WTC11 (cell line): ENCODE results near the gene ADGRG7. TPM values are rescaled to one million over a fixed set of nuclear protein-coding genes. Genes with fewer than 3 reads are reported as not detected.

ENCODE experiments used
- ATAC-seq: fragments of 200-7000 bp; cut with Tn5 transposase; 2 replicates; pipeline ENCODE4 v1.10.0; 2021; ENCODE audit warnings: mild to moderate bottlenecking, moderate library complexity
- CTCF ChIA-PET: fragments of 300-600 bp; sonication (Branson Sonifier 250); formaldehyde crosslinking; loops from one replicate; lab custom pipeline; 2021; ENCODE audit warnings: antibody characterized with exemption; lab: Charles Lee
- POLR2A ChIA-PET: fragments of 350-600 bp; sonication (Branson Sonifier 250); formaldehyde crosslinking; loops from one replicate; lab custom pipeline; 2021; ENCODE audit warnings: antibody characterized with exemption; lab: Charles Lee
- DNase-seq: peaks from one replicate; pipeline ENCODE4 v3.0.0; 2021; ENCODE audit warnings: low spot score
- H3K27ac Mint-ChIP-seq: 2 replicates; pipeline ENCODE4 v1.8.0; 2021; ENCODE audit warnings: mixed read lengths
- H3K27me3 Mint-ChIP-seq: 2 replicates; pipeline ENCODE4 v1.8.0; 2021; ENCODE audit warnings: low read depth, mild to moderate bottlenecking, moderate library complexity, mixed read lengths
- H3K36me3 Mint-ChIP-seq: 2 replicates; pipeline ENCODE4 v1.8.0; 2021; ENCODE audit warnings: mixed read lengths
- H3K4me1 Mint-ChIP-seq: 2 replicates; pipeline ENCODE4 v1.8.0; 2022; ENCODE audit warnings: mixed read lengths
- H3K4me3 Mint-ChIP-seq: 2 replicates; pipeline ENCODE4 v1.8.0; 2021; ENCODE audit warnings: mild to moderate bottlenecking, moderate library complexity, mixed read lengths
- H3K9me3 Mint-ChIP-seq: 2 replicates; pipeline ENCODE4 v1.8.0; 2021; ENCODE audit warnings: mixed read lengths
- ATF3 ChIP-seq: sonication (generic); formaldehyde crosslinking; conservative IDR thresholded peaks from 2 replicates; pipeline ENCODE4 v1.8.1; 2022; ENCODE audit warnings: mild to moderate bottlenecking, missing genetic modification reagents
- CDX4 ChIP-seq: fragments of 250-450 bp; sonication (Bioruptor Pico); IDR thresholded peaks from 2 replicates; pipeline ENCODE4 v1.9.0; 2021; ENCODE audit warnings: moderate library complexity, mild to moderate bottlenecking, inconsistent platforms, borderline replicate concordance
- CTCF ChIP-seq: fragments of 200-600 bp; IDR thresholded peaks from 2 replicates; pipeline ENCODE4 v1.8.0; 2022; ENCODE audit warnings: antibody characterized with exemption
- ELF4 ChIP-seq: sonication (generic); formaldehyde crosslinking; IDR thresholded peaks from 2 replicates; pipeline ENCODE4 v1.8.1; 2022; ENCODE audit warnings: low read depth, mild to moderate bottlenecking, moderate library complexity, missing genetic modification reagents
- EMX1 ChIP-seq: fragments of 250-450 bp; sonication (Bioruptor Pico); IDR thresholded peaks from 2 replicates; pipeline ENCODE4 v1.8.0; 2021; ENCODE audit warnings: mild to moderate bottlenecking
- FOXJ3 ChIP-seq: sonication (generic); formaldehyde crosslinking; IDR thresholded peaks from 2 replicates; pipeline ENCODE4 v1.9.0; 2021; ENCODE audit warnings: missing genetic modification reagents, mild to moderate bottlenecking, borderline replicate concordance
- HMGA2 ChIP-seq: fragments of 250-450 bp; sonication (Bioruptor Pico); IDR thresholded peaks from 2 replicates; pipeline ENCODE4 v1.4.0; 2021; ENCODE audit warnings: mild to moderate bottlenecking, moderate library complexity
- NFATC4 ChIP-seq: fragments of 250-450 bp; sonication (Bioruptor Pico); IDR thresholded peaks from 2 replicates; pipeline ENCODE4 v1.9.0; 2021; ENCODE audit warnings: mild to moderate bottlenecking
- RELA ChIP-seq: sonication (generic); formaldehyde crosslinking; IDR thresholded peaks from 2 replicates; pipeline ENCODE4 v1.8.1; 2022; ENCODE audit warnings: missing genetic modification reagents, mild to moderate bottlenecking, borderline replicate concordance
- SMAD3 ChIP-seq: sonication (generic); formaldehyde crosslinking; IDR thresholded peaks from 2 replicates; pipeline ENCODE4 v1.8.0; 2022; ENCODE audit warnings: missing genetic modification reagents, mild to moderate bottlenecking, borderline replicate concordance
- SP1 ChIP-seq: sonication (generic); formaldehyde crosslinking; conservative IDR thresholded peaks from 2 replicates; pipeline ENCODE4 v1.8.1; 2022; ENCODE audit warnings: missing genetic modification reagents
- ZNF121 ChIP-seq: sonication (generic); formaldehyde crosslinking; IDR thresholded peaks from 2 replicates; pipeline ENCODE4 v1.8.0; 2023; ENCODE audit warnings: missing genetic modification reagents
- total RNA-seq: library from RNA; stranded (reverse); gene quantifications from 3 replicates; pipeline ENCODE4 v1.2.3, GENCODE V29; 2021
- TF ChIP-seq, protein P1 (sequence below): sonication (generic); formaldehyde crosslinking; IDR thresholded peaks from 2 replicates; pipeline ENCODE4 v1.8.1; 2023; ENCODE audit warnings: mild to moderate bottlenecking, missing genetic modification reagents, moderate library complexity
- TF ChIP-seq, protein P2 (sequence below): fragments of 250-450 bp; sonication (Bioruptor Pico); conservative IDR thresholded peaks from 2 replicates; pipeline ENCODE4 v1.9.0; 2021; ENCODE audit warnings: mild to moderate bottlenecking
- TF ChIP-seq, protein P3 (sequence below): sonication (generic); formaldehyde crosslinking; IDR thresholded peaks from 2 replicates; pipeline ENCODE4 v1.8.0; 2023; ENCODE audit warnings: mild to moderate bottlenecking, missing genetic modification reagents
- TF ChIP-seq, protein P4 (sequence below): sonication (generic); formaldehyde crosslinking; IDR thresholded peaks from 2 replicates; pipeline ENCODE4 v1.8.1; 2023; ENCODE audit warnings: mild to moderate bottlenecking, missing genetic modification reagents

The ADGRG7 gene
- total RNA-seq, 1 experiment from 2014 or later, result not detected

GRCh38 chr3:100702082-100702979 is 92.9 kb downstream of the ADGRG7 start:
- Mint-ChIP-seq H3K27me3 (peaks cover 49% of the 10 kb centered on the region), H3K4me3 (no peak overlapping the region), H3K27ac (no peak overlapping the region), H3K36me3 (no peaks in the 10 kb centered on the region), H3K9me3 (no peaks in the 10 kb centered on the region), H3K4me1 (no peaks in the 10 kb centered on the region)
- ATAC-seq (no peak), DNase-seq (no peak)
- CTCF ChIA-PET, result no interaction called here
- TF ChIP-seq ATF3 (CRISPR knock-in tag), result no peak
- no peak for TF ChIP-seq HMGA2 (CRISPR knock-in tag)
- TF ChIP-seq, protein P1, sequence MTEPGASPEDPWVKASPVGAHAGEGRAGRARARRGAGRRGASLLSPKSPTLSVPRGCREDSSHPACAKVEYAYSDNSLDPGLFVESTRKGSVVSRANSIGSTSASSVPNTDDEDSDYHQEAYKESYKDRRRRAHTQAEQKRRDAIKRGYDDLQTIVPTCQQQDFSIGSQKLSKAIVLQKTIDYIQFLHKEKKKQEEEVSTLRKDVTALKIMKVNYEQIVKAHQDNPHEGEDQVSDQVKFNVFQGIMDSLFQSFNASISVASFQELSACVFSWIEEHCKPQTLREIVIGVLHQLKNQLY (CRISPR knock-in tag), result no peak
- no peak for TF ChIP-seq FOXJ3 (CRISPR knock-in tag)
- TF ChIP-seq RELA (CRISPR knock-in tag), result no peak
- no peak for TF ChIP-seq ZNF121 (CRISPR knock-in tag)
- TF ChIP-seq CTCF, result no peak
- TF ChIP-seq, protein P2, sequence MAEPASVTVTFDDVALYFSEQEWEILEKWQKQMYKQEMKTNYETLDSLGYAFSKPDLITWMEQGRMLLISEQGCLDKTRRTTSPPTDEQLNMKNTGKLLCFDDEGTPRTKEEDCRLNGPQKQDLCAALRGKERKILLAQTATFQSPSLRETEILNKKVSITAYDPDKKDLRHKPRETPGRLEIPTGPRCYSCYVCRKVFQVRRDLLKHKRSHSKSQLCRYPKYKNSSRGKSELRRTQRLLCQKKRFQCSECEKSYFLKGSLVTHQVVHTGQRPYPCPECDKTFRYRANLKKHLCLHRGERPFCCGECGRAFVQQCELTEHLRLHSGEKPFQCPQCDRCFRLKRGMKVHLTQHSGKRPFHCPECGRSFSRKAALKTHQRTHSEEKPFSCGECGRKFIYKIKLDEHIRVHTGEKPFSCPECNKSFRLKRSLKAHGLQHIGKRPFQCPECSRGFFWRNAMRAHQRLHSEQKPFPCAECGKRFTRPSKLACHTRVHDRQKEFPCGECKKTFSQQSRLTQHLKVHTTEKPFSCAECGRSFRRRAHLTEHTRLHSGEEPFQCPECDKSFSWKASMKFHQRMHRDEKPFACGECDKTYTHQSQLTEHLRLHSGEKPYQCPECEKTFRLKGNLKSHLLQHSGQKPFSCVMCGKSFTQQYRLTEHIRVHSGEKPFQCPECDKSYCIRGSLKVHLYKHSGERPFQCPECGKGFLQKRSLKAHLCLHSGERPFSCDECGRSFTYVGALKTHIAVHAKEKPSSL (CRISPR knock-in tag), result no peak
- TF ChIP-seq NFATC4 (CRISPR knock-in tag), result no peak
- TF ChIP-seq EMX1 (CRISPR knock-in tag), result no peak
- TF ChIP-seq ELF4 (CRISPR knock-in tag), result no peak
- no peak for TF ChIP-seq SMAD3 (CRISPR knock-in tag)
- TF ChIP-seq SP1 (CRISPR knock-in tag), result no peak
- TF ChIP-seq, protein P3, sequence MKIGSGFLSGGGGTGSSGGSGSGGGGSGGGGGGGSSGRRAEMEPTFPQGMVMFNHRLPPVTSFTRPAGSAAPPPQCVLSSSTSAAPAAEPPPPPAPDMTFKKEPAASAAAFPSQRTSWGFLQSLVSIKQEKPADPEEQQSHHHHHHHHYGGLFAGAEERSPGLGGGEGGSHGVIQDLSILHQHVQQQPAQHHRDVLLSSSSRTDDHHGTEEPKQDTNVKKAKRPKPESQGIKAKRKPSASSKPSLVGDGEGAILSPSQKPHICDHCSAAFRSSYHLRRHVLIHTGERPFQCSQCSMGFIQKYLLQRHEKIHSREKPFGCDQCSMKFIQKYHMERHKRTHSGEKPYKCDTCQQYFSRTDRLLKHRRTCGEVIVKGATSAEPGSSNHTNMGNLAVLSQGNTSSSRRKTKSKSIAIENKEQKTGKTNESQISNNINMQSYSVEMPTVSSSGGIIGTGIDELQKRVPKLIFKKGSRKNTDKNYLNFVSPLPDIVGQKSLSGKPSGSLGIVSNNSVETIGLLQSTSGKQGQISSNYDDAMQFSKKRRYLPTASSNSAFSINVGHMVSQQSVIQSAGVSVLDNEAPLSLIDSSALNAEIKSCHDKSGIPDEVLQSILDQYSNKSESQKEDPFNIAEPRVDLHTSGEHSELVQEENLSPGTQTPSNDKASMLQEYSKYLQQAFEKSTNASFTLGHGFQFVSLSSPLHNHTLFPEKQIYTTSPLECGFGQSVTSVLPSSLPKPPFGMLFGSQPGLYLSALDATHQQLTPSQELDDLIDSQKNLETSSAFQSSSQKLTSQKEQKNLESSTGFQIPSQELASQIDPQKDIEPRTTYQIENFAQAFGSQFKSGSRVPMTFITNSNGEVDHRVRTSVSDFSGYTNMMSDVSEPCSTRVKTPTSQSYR (CRISPR knock-in tag), result no peak
- POLR2A ChIA-PET, result no interaction called here

DNA sequence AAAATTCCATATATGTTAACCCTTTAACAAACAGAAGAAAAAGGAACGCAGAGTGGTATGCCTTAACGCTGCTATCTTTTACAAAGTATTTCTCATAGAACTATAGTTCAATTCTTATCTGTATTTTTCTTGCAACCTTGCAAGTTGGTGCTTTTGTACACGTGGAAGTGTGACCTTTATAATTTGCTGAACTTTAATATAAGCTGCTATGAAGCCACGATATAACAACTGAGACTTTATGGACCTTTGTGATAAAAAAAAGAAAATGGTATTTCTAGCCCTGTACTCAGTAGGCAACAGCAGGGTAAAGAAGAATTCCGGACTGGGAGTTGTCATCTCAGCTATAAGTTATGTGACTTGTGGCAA is 93.6 kb downstream of the ADGRG7 start:
- ATAC-seq (no peak), DNase-seq (no peak)
- H3K27ac Mint-ChIP-seq, result no peak overlapping the region
- peaks cover 54% of the 10 kb centered on the region for H3K27me3 Mint-ChIP-seq
- H3K9me3 Mint-ChIP-seq, result no peaks in the 10 kb centered on the region; the same call in 1 of the 2 replicates
- POLR2A ChIA-PET, result no interaction called here
- no peak overlapping the region for H3K4me3 Mint-ChIP-seq
- no peak for TF ChIP-seq CDX4 (CRISPR knock-in tag)
- TF ChIP-seq, protein P4, sequence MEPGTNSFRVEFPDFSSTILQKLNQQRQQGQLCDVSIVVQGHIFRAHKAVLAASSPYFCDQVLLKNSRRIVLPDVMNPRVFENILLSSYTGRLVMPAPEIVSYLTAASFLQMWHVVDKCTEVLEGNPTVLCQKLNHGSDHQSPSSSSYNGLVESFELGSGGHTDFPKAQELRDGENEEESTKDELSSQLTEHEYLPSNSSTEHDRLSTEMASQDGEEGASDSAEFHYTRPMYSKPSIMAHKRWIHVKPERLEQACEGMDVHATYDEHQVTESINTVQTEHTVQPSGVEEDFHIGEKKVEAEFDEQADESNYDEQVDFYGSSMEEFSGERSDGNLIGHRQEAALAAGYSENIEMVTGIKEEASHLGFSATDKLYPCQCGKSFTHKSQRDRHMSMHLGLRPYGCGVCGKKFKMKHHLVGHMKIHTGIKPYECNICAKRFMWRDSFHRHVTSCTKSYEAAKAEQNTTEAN (CRISPR knock-in tag), result no peak
- CTCF ChIA-PET, result no interaction called here
- H3K4me1 Mint-ChIP-seq, result no peaks in the 10 kb centered on the region
- H3K36me3 Mint-ChIP-seq, result no peaks in the 10 kb centered on the region
